ENCODE data around the gene LDLRAD3. TPM values are rescaled to one million over a fixed set of nuclear protein-coding genes. Genes with fewer than 3 reads are reported as not detected.

Gene LDLRAD3
- total RNA-seq, 1 donor from 2014 or later, result 35.6 TPM

GRCh38 chr11:36033936-36034335, 90.1 kb downstream of the LDLRAD3 start:
- Histone ChIP-seq H2AFZ (replicated peaks) (no peak overlapping the region), H3K27ac (no peak overlapping the region), H3K4me2 (no peak overlapping the region), H3K36me3 (no peaks in the 10 kb centered on the region), H3K9me3 (ENCODE audit: low read depth) (no peaks in the 10 kb centered on the region), H3K27me3 (no peaks in the 10 kb centered on the region), H4K20me1 (ENCODE audit: low read depth) (peaks cover 4% of the 10 kb centered on the region), H3K9ac (no peak overlapping the region), H3K79me2 (ENCODE audit: low read depth) (peaks cover 76% of the 10 kb centered on the region), H3F3A (ENCODE audit: low read depth) (no peaks in the 10 kb centered on the region), H3K4me3 (no peak overlapping the region), H3K4me1 (peaks cover 4% of the 10 kb centered on the region)
- Mint-ChIP-seq H3K27me3 (ENCODE audit: insufficient read depth, low read depth) (peaks cover 2% of the 10 kb centered on the region), H3K36me3 (peaks cover 35% of the 10 kb centered on the region), H3K4me3 (no peak overlapping the region), H3K27ac (no peak overlapping the region), H3K9me3 (peaks cover 19% of the 10 kb centered on the region), H3K4me1 (peaks cover 22% of the 10 kb centered on the region)
- no peak for TF ChIP-seq EZH2phosphoT487 (IDR thresholded peaks at IDR 0.05)
- DNase-seq (ENCODE audit: low spot score), result no peak

DNA sequence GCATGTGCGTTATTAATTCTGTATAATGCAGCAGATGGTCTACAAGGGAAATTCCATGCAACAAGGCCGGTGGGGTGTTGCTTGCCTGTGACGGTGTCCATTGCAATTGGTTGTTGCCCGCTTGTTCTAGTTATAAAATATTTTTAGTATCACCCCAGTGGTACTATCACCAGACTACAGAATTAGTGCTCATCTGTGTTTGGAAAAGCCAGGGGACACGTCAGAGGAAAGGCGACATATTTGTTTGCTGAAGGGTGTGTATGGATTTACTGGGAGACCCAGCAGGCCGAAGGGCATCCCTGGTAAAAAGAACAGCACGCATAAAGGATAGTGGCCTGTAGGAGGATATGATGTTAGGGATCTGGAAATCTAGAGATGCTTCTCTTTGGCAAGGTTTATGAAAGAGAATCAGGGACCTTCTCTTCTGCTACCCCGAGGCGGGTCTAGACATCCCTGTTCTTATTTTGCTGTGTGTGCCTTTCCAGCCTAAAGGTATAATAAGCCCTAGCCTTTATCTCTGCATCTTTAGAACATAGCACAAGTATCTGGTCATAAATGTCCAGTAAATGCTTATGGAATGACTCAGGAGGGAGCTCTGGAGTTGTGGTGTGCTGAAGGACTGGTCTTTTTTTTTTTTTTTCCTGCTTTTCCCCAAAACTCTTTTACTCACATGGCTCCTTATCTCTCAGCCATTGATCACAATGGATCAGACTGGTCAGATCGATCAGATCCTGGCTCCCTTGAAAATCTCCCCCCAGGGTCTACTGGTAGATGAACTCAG, 90.9 kb downstream of the LDLRAD3 start:
- Histone ChIP-seq H3K4me3 (no peak overlapping the region), H3K27ac (no peak overlapping the region), H3K79me2 (ENCODE audit: low read depth) (peaks cover 71% of the 10 kb centered on the region), H3F3A (ENCODE audit: low read depth) (no peaks in the 10 kb centered on the region), H3K27me3 (no peaks in the 10 kb centered on the region), H4K20me1 (ENCODE audit: low read depth) (peaks cover 4% of the 10 kb centered on the region), H3K4me2 (no peak overlapping the region), H3K4me1 (peaks cover 7% of the 10 kb centered on the region), H3K36me3 (no peaks in the 10 kb centered on the region), H3K9ac (no peak overlapping the region), H3K9me3 (ENCODE audit: low read depth) (no peaks in the 10 kb centered on the region), H2AFZ (replicated peaks) (no peak overlapping the region)
- no peak for DNase-seq (ENCODE audit: low spot score)
- Mint-ChIP-seq H3K9me3 (peaks cover 19% of the 10 kb centered on the region), H3K4me3 (no peak overlapping the region), H3K4me1 (peaks cover 24% of the 10 kb centered on the region), H3K27me3 (ENCODE audit: insufficient read depth, low read depth) (peaks cover 2% of the 10 kb centered on the region), H3K36me3 (peaks cover 33% of the 10 kb centered on the region), H3K27ac (no peak overlapping the region)
- TF ChIP-seq, protein P1, sequence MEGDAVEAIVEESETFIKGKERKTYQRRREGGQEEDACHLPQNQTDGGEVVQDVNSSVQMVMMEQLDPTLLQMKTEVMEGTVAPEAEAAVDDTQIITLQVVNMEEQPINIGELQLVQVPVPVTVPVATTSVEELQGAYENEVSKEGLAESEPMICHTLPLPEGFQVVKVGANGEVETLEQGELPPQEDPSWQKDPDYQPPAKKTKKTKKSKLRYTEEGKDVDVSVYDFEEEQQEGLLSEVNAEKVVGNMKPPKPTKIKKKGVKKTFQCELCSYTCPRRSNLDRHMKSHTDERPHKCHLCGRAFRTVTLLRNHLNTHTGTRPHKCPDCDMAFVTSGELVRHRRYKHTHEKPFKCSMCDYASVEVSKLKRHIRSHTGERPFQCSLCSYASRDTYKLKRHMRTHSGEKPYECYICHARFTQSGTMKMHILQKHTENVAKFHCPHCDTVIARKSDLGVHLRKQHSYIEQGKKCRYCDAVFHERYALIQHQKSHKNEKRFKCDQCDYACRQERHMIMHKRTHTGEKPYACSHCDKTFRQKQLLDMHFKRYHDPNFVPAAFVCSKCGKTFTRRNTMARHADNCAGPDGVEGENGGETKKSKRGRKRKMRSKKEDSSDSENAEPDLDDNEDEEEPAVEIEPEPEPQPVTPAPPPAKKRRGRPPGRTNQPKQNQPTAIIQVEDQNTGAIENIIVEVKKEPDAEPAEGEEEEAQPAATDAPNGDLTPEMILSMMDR (IDR thresholded peaks at IDR 0.05), result no peak
- TF ChIP-seq EZH2 (IDR thresholded peaks at IDR 0.05) (no peak), EZH2phosphoT487 (IDR thresholded peaks at IDR 0.05) (no peak)

DNA sequence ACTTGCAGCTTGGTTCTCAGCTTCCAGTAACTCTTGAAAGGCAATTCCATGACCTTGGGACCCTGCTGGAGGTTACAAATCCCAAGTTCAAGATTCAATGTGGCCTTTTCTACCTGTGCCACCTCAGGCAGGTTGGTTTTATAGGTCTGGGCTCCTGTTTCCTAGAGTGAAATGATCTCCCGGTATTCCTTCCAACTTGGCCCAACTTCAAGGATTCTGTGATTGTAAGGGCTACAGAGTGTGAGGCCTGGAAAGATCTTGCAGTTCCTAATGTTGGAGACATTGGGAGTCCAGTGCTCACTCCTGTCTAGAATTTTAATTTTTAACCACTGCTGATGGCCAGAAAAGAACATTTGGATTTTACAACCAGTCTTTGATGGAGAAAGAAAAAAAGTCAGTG, 91.6 kb downstream of the LDLRAD3 start:
- Histone ChIP-seq H3K27me3 (no peaks in the 10 kb centered on the region), H4K20me1 (ENCODE audit: low read depth) (peaks cover 4% of the 10 kb centered on the region), H2AFZ (replicated peaks) (no peak overlapping the region), H3K79me2 (ENCODE audit: low read depth) (peaks cover 71% of the 10 kb centered on the region), H3K9me3 (ENCODE audit: low read depth) (no peaks in the 10 kb centered on the region), H3K27ac (no peak overlapping the region), H3K4me2 (no peak overlapping the region), H3F3A (ENCODE audit: low read depth) (no peaks in the 10 kb centered on the region), H3K4me1 (peaks cover 11% of the 10 kb centered on the region), H3K4me3 (no peak overlapping the region), H3K36me3 (no peaks in the 10 kb centered on the region), H3K9ac (no peak overlapping the region)
- TF ChIP-seq, protein P1 (IDR thresholded peaks at IDR 0.05), result no peak
- TF ChIP-seq EZH2 (IDR thresholded peaks at IDR 0.05), result no peak
- no peak overlapping the region for H3K4me3 Mint-ChIP-seq
- H3K9me3 Mint-ChIP-seq, result peaks cover 19% of the 10 kb centered on the region
- no peak for DNase-seq (ENCODE audit: low spot score)
- H3K27me3 Mint-ChIP-seq (ENCODE audit: insufficient read depth, low read depth), result peaks cover 2% of the 10 kb centered on the region
- H3K36me3 Mint-ChIP-seq, result peaks cover 33% of the 10 kb centered on the region
- H3K27ac Mint-ChIP-seq, result no peak overlapping the region
- H3K4me1 Mint-ChIP-seq, result peaks cover 26% of the 10 kb centered on the region

GRCh38 chr11:36035999-36036398, 92.1 kb downstream of the LDLRAD3 start:
- Histone ChIP-seq H3K27me3 (no peaks in the 10 kb centered on the region), H3K4me1 (peaks cover 14% of the 10 kb centered on the region), H3K4me2 (no peak overlapping the region), H3F3A (ENCODE audit: low read depth) (no peaks in the 10 kb centered on the region), H3K4me3 (no peak overlapping the region), H3K79me2 (ENCODE audit: low read depth) (peaks cover 70% of the 10 kb centered on the region), H3K27ac (no peak overlapping the region), H4K20me1 (ENCODE audit: low read depth) (peaks cover 4% of the 10 kb centered on the region), H3K36me3 (no peaks in the 10 kb centered on the region), H2AFZ (replicated peaks) (no peak overlapping the region), H3K9ac (no peak overlapping the region), H3K9me3 (ENCODE audit: low read depth) (no peaks in the 10 kb centered on the region)
- H3K4me3 Mint-ChIP-seq, result no peak overlapping the region
- no peak overlapping the region for H3K27ac Mint-ChIP-seq
- H3K27me3 Mint-ChIP-seq (ENCODE audit: insufficient read depth, low read depth), result peaks cover 2% of the 10 kb centered on the region
- no peak for DNase-seq (ENCODE audit: low spot score)
- peaks cover 19% of the 10 kb centered on the region for H3K9me3 Mint-ChIP-seq
- peaks cover 33% of the 10 kb centered on the region for H3K36me3 Mint-ChIP-seq
- peaks cover 23% of the 10 kb centered on the region for H3K4me1 Mint-ChIP-seq
- TF ChIP-seq EZH2phosphoT487 (IDR thresholded peaks at IDR 0.05) (no peak), EZH2 (IDR thresholded peaks at IDR 0.05) (no peak)
- TF ChIP-seq, protein P1 (IDR thresholded peaks at IDR 0.05), result no peak
